SK-N-MC (cell line): ENCODE data around the gene PTPN13.
"Not testable (repeated sequence)": the region's sequence is repeated elsewhere in the genome, so short reads cannot be mapped to it uniquely, and the experiment has no call there.

Source experiments
- DNase-seq: peaks from one replicate; pipeline ENCODE4 v3.0.0-alpha.2; 2011; ENCODE audit warnings: low read depth, low spot score
- H3K27ac ChIP-seq: fragments of 200-600 bp; sonication (generic); 2 replicates; pipeline ENCODE4 v1.5.1; 2016; ENCODE audit warnings: mixed run types
- H3K36me3 ChIP-seq: fragments of 200-600 bp; sonication (generic); 2 replicates; pipeline ENCODE4 v1.6.1; 2017; ENCODE audit warnings: antibody characterized with exemption, low read length, mixed read lengths; ENCODE audit not compliant: insufficient read depth
- H3K4me3 ChIP-seq: fragments of 200-600 bp; sonication (generic); 2 replicates; pipeline ENCODE4 v1.5.1; 2016
- H3K9ac ChIP-seq: fragments of 200-600 bp; sonication (generic); 2 replicates; pipeline ENCODE4 v1.8.0; 2017; ENCODE audit warnings: mixed run types, mixed read lengths; ENCODE audit not compliant: insufficient read length
- H3K9me3 ChIP-seq: fragments of 200-600 bp; sonication (generic); 2 replicates; pipeline ENCODE4 v1.6.1; 2017; ENCODE audit warnings: low read depth, mild to moderate bottlenecking, antibody characterized with exemption, low read length, moderate library complexity, mixed read lengths
- EZH2 ChIP-seq: fragments of 200-600 bp; sonication (generic); IDR thresholded peaks from one replicate; pipeline ENCODE4 v1.6.1; 2017; ENCODE audit warnings: antibody characterized with exemption
- FOXP2 ChIP-seq: optimal IDR thresholded peaks from 2 replicates; pipeline ENCODE3; 2011; ENCODE audit warnings: mild to moderate bottlenecking, moderate library complexity; ENCODE audit not compliant: insufficient read depth; ENCODE audit errors: extremely low read length, control extremely low read depth
- POLR2AphosphoS5 ChIP-seq: IDR thresholded peaks from 2 replicates; pipeline ENCODE4 v1.6.1; 2012; ENCODE audit warnings: mild to moderate bottlenecking, low read depth, low read length, borderline replicate concordance

Gene PTPN13

GRCh38 chr4:86644892-86645291 lies 50.8 kb downstream of the PTPN13 start:
- Histone ChIP-seq H3K27ac (no peak overlapping the region), H3K9me3 (peaks cover 33% of the 10 kb centered on the region), H3K36me3 (peaks cover 96% of the 10 kb centered on the region), H3K9ac (no peak overlapping the region), H3K4me3 (no peak overlapping the region)
- TF ChIP-seq FOXP2 (no peak), POLR2AphosphoS5 (no peak), EZH2 (no peak)
- no peak for DNase-seq

GRCh38 chr4:86652332-86652932 lies 58.3 kb downstream of the PTPN13 start:
- DNase-seq = no peak
- TF ChIP-seq EZH2 (no peak), POLR2AphosphoS5 (no peak), FOXP2 (no peak)
- Histone ChIP-seq H3K27ac (no peak overlapping the region), H3K4me3 (no peak overlapping the region), H3K36me3 (peaks cover 74% of the 10 kb centered on the region), H3K9me3 (peaks cover 45% of the 10 kb centered on the region), H3K9ac (no peak overlapping the region)

GRCh38 chr4:86653237-86653865 lies 59.2 kb downstream of the PTPN13 start:
- DNase-seq = no peak

GRCh38 chr4:86656781-86657180 lies 62.7 kb downstream of the PTPN13 start:
- H3K4me3 ChIP-seq, H3K9ac ChIP-seq, DNase-seq, H3K27ac ChIP-seq: not testable (repeated sequence)
- H3K36me3 ChIP-seq = peaks cover 45% of the 10 kb centered on the region
- peaks cover 16% of the 10 kb centered on the region for H3K9me3 ChIP-seq

More at GRCh38 chr4:86653237-86653865, 59.2 kb downstream of the PTPN13 start:
- H3K9me3 ChIP-seq = peaks cover 41% of the 10 kb centered on the region
- no peak for TF ChIP-seq FOXP2
- TF ChIP-seq POLR2AphosphoS5 = no peak
- no peak for TF ChIP-seq EZH2
- no peak overlapping the region for H3K9ac ChIP-seq
- no peak overlapping the region for H3K4me3 ChIP-seq
- H3K36me3 ChIP-seq = peaks cover 74% of the 10 kb centered on the region
- no peak overlapping the region for H3K27ac ChIP-seq

GRCh38 chr4:86657382-86657781 lies 63.3 kb downstream of the PTPN13 start:
- no peak overlapping the region for H3K27ac ChIP-seq
- H3K9ac ChIP-seq = no peak overlapping the region
- no peak for DNase-seq
- H3K36me3 ChIP-seq = peaks cover 41% of the 10 kb centered on the region
- H3K4me3 ChIP-seq = no peak overlapping the region
- TF ChIP-seq FOXP2 (no peak), EZH2 (no peak), POLR2AphosphoS5 (no peak)
- H3K9me3 ChIP-seq = peaks cover 11% of the 10 kb centered on the region

GRCh38 chr4:86657910-86658309 lies 63.8 kb downstream of the PTPN13 start:
- H3K4me3 ChIP-seq = no peak overlapping the region
- H3K9me3 ChIP-seq = peaks cover 5% of the 10 kb centered on the region
- H3K36me3 ChIP-seq = peaks cover 39% of the 10 kb centered on the region
- H3K27ac ChIP-seq = no peak overlapping the region
- no peak overlapping the region for H3K9ac ChIP-seq
- TF ChIP-seq EZH2 = no peak
- TF ChIP-seq FOXP2 = no peak
- no peak for TF ChIP-seq POLR2AphosphoS5
- no peak for DNase-seq

GRCh38 chr4:86660401-86660800 lies 66.3 kb downstream of the PTPN13 start:
- Histone ChIP-seq H3K36me3 (peaks cover 32% of the 10 kb centered on the region), H3K9me3 (no peaks in the 10 kb centered on the region), H3K4me3 (no peak overlapping the region), H3K9ac (peak overlapping the region; percentile 3), H3K27ac (peak overlapping the region; percentile 69)
- DNase-seq = no peak
- TF ChIP-seq EZH2 (no peak), FOXP2 (no peak), POLR2AphosphoS5 (no peak)

- H3K9ac ChIP-seq = no peak overlapping the region
- H3K9me3 ChIP-seq = no peaks in the 10 kb centered on the region
- peak overlapping the region; percentile 69; the same call in 1 of the 2 replicates for H3K27ac ChIP-seq
- H3K4me3 ChIP-seq = no peak overlapping the region
- TF ChIP-seq EZH2 (no peak), POLR2AphosphoS5 (no peak), FOXP2 (no peak)
- H3K36me3 ChIP-seq = peaks cover 35% of the 10 kb centered on the region
- no peak for DNase-seq
These were observed 66.9 kb downstream of the PTPN13 start for GRCh38 chr4:86661006-86661405.

GRCh38 chr4:86661418-86661817 lies 67.3 kb downstream of the PTPN13 start:
- Histone ChIP-seq H3K9me3 (no peaks in the 10 kb centered on the region), H3K9ac (peak overlapping the region; percentile 20), H3K4me3 (no peak overlapping the region), H3K27ac (peak overlapping the region; percentile 69), H3K36me3 (peaks cover 35% of the 10 kb centered on the region)
- TF ChIP-seq EZH2 = no peak
- TF ChIP-seq POLR2AphosphoS5 = no peak
- no peak for TF ChIP-seq FOXP2
- no peak for DNase-seq

- no peak for DNase-seq
- no peak overlapping the region for H3K4me3 ChIP-seq
- H3K9ac ChIP-seq = no peak overlapping the region
- TF ChIP-seq POLR2AphosphoS5 (no peak), FOXP2 (no peak), EZH2 (no peak)
- peak overlapping the region; percentile 43; the same call in 1 of the 2 replicates for H3K27ac ChIP-seq
- H3K9me3 ChIP-seq = no peaks in the 10 kb centered on the region
- H3K36me3 ChIP-seq = peaks cover 43% of the 10 kb centered on the region
These were observed 70.8 kb downstream of the PTPN13 start for GRCh38 chr4:86664959-86665358.
